ENCODE data around the gene E4F1.

The E4F1 gene

GRCh38 chr16:2216330-2216729 is 7.1 kb upstream of the E4F1 start:
- DNase-seq (ENCODE audit: low read depth, low spot score) = no peak
- ChIA-PET CTCF (interaction anchor here (1.0 to 1.2 kb wide), 2 partner anchors 21 to 258 kb away, joined by 3 read pairs; no protein-coding TSS in a partner anchor), POLR2A (no interaction called here)
- no peak for TF ChIP-seq CTCF (IDR thresholded peaks at IDR 0.05; ENCODE audit: insufficient read depth, low read length, missing control alignments)
- no peak overlapping the region for H3K4me3 ChIP-seq (ENCODE audit: low read depth, low read length)

GRCh38 chr16:2223942-2224486 is 623 bp downstream of the E4F1 start:
- H3K4me3 ChIP-seq (ENCODE audit: low read depth, low read length) = peak overlapping the region; percentile 89
- CTCF ChIA-PET = interaction anchor here (0.9 kb wide), 1 partner anchor 119 kb away, joined by 3 read pairs; no protein-coding TSS in a partner anchor
- peak; percentile 21 for TF ChIP-seq CTCF (IDR thresholded peaks at IDR 0.05; ENCODE audit: insufficient read depth, low read length, missing control alignments)
- POLR2A ChIA-PET = interaction anchor here (1.8 kb wide), 1 partner anchor 10 kb away, joined by 6 read pairs; the partner anchor contains the start of gene PGP
- no peak for DNase-seq (ENCODE audit: low read depth, low spot score)

GRCh38 chr16:2226245-2226793 is 2.9 kb downstream of the E4F1 start:
- no peak overlapping the region for H3K4me3 ChIP-seq (ENCODE audit: low read depth, low read length)
- no peak for TF ChIP-seq CTCF (IDR thresholded peaks at IDR 0.05; ENCODE audit: insufficient read depth, low read length, missing control alignments)
- ChIA-PET CTCF (interaction anchor here (1.1 kb wide), 1 partner anchor 24 kb away, joined by 4 read pairs; the partner anchor contains the start of gene ECI1), POLR2A (interaction anchor here (1.2 kb wide), 1 partner anchor 12 kb away, joined by 4 read pairs; no protein-coding TSS in a partner anchor)
- DNase-seq (ENCODE audit: low read depth, low spot score) = no peak

GRCh38 chr16:2226918-2227317 is 3.5 kb downstream of the E4F1 start:
- DNase-seq (ENCODE audit: low read depth, low spot score) = no peak
- ChIA-PET CTCF (interaction anchor here (1.1 kb wide), 1 partner anchor 24 kb away, joined by 4 read pairs; the partner anchor contains the start of gene ECI1), POLR2A (interaction anchor here (1.2 kb wide), 1 partner anchor 12 kb away, joined by 4 read pairs; no protein-coding TSS in a partner anchor)
- TF ChIP-seq CTCF (IDR thresholded peaks at IDR 0.05; ENCODE audit: insufficient read depth, low read length, missing control alignments) = no peak
- no peak overlapping the region for H3K4me3 ChIP-seq (ENCODE audit: low read depth, low read length)

GRCh38 chr16:2228161-2228824 is 4.9 kb downstream of the E4F1 start:
- H3K4me3 ChIP-seq (ENCODE audit: low read depth, low read length) = no peak overlapping the region
- no peak for TF ChIP-seq CTCF (IDR thresholded peaks at IDR 0.05; ENCODE audit: insufficient read depth, low read length, missing control alignments)
- POLR2A ChIA-PET = no interaction called here
- DNase-seq (ENCODE audit: low read depth, low spot score) = no peak
- CTCF ChIA-PET = no interaction called here

GRCh38 chr16:2229091-2229490 is 5.7 kb downstream of the E4F1 start:
- CTCF ChIA-PET = no interaction called here
- DNase-seq (ENCODE audit: low read depth, low spot score) = no peak
- POLR2A ChIA-PET = no interaction called here
- H3K4me3 ChIP-seq (ENCODE audit: low read depth, low read length) = no peak overlapping the region
- no peak for TF ChIP-seq CTCF (IDR thresholded peaks at IDR 0.05; ENCODE audit: insufficient read depth, low read length, missing control alignments)
